Thyroid gland (tissue), 4 donors: Measurements from ENCODE around the gene PNPLA1.

Experiments used
- CTCF ChIP-seq, 6 experiments: fragments of 200-600 bp in 3 of 6; fragments of 450-650 bp in 3 of 6; sonication (generic) in 3 of 6; IDR thresholded peaks; one replicate each; pipeline ENCODE4 v1.5.1; 2016 to 2019; ENCODE audit warnings: antibody characterized with exemption in 6 of 6, mild to moderate bottlenecking in 2 of 6, inconsistent platforms in 1 of 6, moderate library complexity in 1 of 6
- POLR2A ChIP-seq, 2 donors: fragments of 450-650 bp; IDR thresholded peaks; one replicate each; pipeline ENCODE4 v1.6.1; 2017; ENCODE audit warnings: antibody characterized with exemption in 2 of 2, mild to moderate bottlenecking in 2 of 2, moderate library complexity in 1 of 2

GRCh38 chr6:36267731-36268477, 2.0 kb upstream of the PNPLA1 start:
- TF ChIP-seq POLR2A (IDR thresholded peaks at IDR 0.05), result no peak
- TF ChIP-seq CTCF (IDR thresholded peaks at IDR 0.05), result no peak
